CD4-positive, alpha-beta memory T cell (primary cell): ENCODE results near the gene NID1. TPM values are rescaled to one million over a fixed set of nuclear protein-coding genes. Genes with fewer than 3 reads are reported as not detected.

Experiments used
- CTCF ChIA-PET: fragments of 350-600 bp; sonication (Branson Sonifier 250); formaldehyde crosslinking; loops from one replicate; lab custom pipeline; 2021; ENCODE audit warnings: inconsistent platforms; ENCODE audit not compliant: partially characterized antibody; lab: Charles Lee
- POLR2A ChIA-PET: fragments of 350-600 bp; sonication (Branson Sonifier 250); formaldehyde crosslinking; loops from one replicate; lab custom pipeline; 2021; ENCODE audit not compliant: partially characterized antibody; lab: Charles Lee
- DNase-seq, 5 donors: peaks; one replicate each; pipeline versions ENCODE4 v3.0.0 to v3.0.0-alpha.2; 2020 to 2022; ENCODE audit warnings: mixed read lengths in 1 of 5
- H3K27ac ChIP-seq: one replicate; pipeline ENCODE4 v1.7.0; 2013; ENCODE audit warnings: low read depth, low read length
- H3K27me3 ChIP-seq: 2 replicates; pipeline ENCODE4 v1.7.0; 2013; ENCODE audit warnings: mild to moderate bottlenecking, low read length, moderate library complexity; ENCODE audit not compliant: insufficient read depth
- H3K36me3 ChIP-seq: 2 replicates; pipeline ENCODE4 v1.7.0; 2013; ENCODE audit warnings: mild to moderate bottlenecking, low read length, moderate library complexity; ENCODE audit not compliant: insufficient read depth
- H3K4me1 ChIP-seq: 2 replicates; pipeline ENCODE4 v1.7.0; 2013; ENCODE audit warnings: mild to moderate bottlenecking, low read length, moderate library complexity; ENCODE audit not compliant: insufficient read depth
- H3K4me3 ChIP-seq, 2 donors: one replicate each; pipeline ENCODE4 v1.7.0; 2013; ENCODE audit warnings: low read length in 2 of 2, mild to moderate bottlenecking in 1 of 2
- H3K9me3 ChIP-seq, 2 donors: one replicate each; pipeline ENCODE4 v1.7.0; 2013; ENCODE audit warnings: low read length in 2 of 2, control low read depth in 1 of 2; ENCODE audit not compliant: control insufficient read depth in 1 of 2
- H3K27ac Mint-ChIP-seq, 7 donors: one replicate each; pipeline ENCODE4 v1.8.0; 2020 to 2021; ENCODE audit warnings: mixed read lengths in 7 of 7, mild to moderate bottlenecking in 6 of 7, inconsistent platforms in 3 of 7, moderate library complexity in 3 of 7
- H3K27me3 Mint-ChIP-seq, 2 donors: one replicate each; pipeline ENCODE4 v1.8.0; 2020 to 2021; ENCODE audit warnings: mixed read lengths in 2 of 2
- H3K36me3 Mint-ChIP-seq, 2 donors: one replicate each; pipeline ENCODE4 v1.8.0; 2020 to 2021; ENCODE audit warnings: mixed read lengths in 2 of 2, inconsistent platforms in 1 of 2, mild to moderate bottlenecking in 1 of 2
- H3K4me1 Mint-ChIP-seq, 4 donors: one replicate each; pipeline ENCODE4 v1.8.0; 2020 to 2021; ENCODE audit warnings: mixed read lengths in 4 of 4, mild to moderate bottlenecking in 1 of 4
- H3K4me3 Mint-ChIP-seq, 8 donors: one replicate each; pipeline ENCODE4 v1.8.0; 2020 to 2021; ENCODE audit warnings: mixed read lengths in 8 of 8, mild to moderate bottlenecking in 7 of 8, moderate library complexity in 6 of 8, inconsistent platforms in 3 of 8
- H3K9me3 Mint-ChIP-seq, 8 donors: one replicate each; pipeline ENCODE4 v1.8.0; 2020 to 2021; ENCODE audit warnings: mixed read lengths in 8 of 8, mild to moderate bottlenecking in 5 of 8, inconsistent platforms in 3 of 8, moderate library complexity in 1 of 8
- intact Hi-C: fragments of 100-400 bp; cut with micrococcal nuclease; formaldehyde crosslinking; loops from one replicate; pipeline ENCODE4 v1.15.1; 2023
- polyA plus RNA-seq, 2 donors: library from polyadenylated mRNA; unstranded; fragments of 300-500 nt; fragmentation: Illumina TruSeq; gene quantifications; one replicate each; pipeline ENCODE4 v1.2.3, GENCODE V29; 2021
- total RNA-seq, 2 experiments: library from RNA; stranded (reverse); gene quantifications; one replicate each; pipeline ENCODE4 v1.2.3, GENCODE V29; 2021

NID1 gene
- total and polyA plus RNA-seq, 4 experiments from 2014 or later, result 0.08 to 0.17 TPM; not detected in 2

- H3K4me1 ChIP-seq, result no peaks in the 10 kb centered on the region
- intact Hi-C loops, result no loop called here
- Mint-ChIP-seq H3K27me3 (peaks cover 1 to 3% of the 10 kb centered on the region in 2 donors), H3K9me3 (no peaks in the 10 kb centered on the region), H3K4me3 (no peak overlapping the region), H3K27ac (peak overlapping the region in 1 of 7 donors; percentile 3), H3K4me1 (no peaks in the 10 kb centered on the region), H3K36me3 (no peaks in the 10 kb centered on the region)
- DNase-seq, result no peak
- ChIA-PET POLR2A (no interaction called here), CTCF (interaction anchor here (3.4 kb wide), 1 partner anchor 45 kb away, joined by 9 read pairs; no protein-coding TSS in a partner anchor)
- H3K4me3 ChIP-seq, result no peak overlapping the region
- H3K36me3 ChIP-seq, result no peaks in the 10 kb centered on the region
- no peaks in the 10 kb centered on the region for H3K9me3 ChIP-seq
- no peak overlapping the region for H3K27ac ChIP-seq
- H3K27me3 ChIP-seq, result no peaks in the 10 kb centered on the region
These were observed 48.0 kb downstream of the NID1 start for GRCh38 chr1:236016782-236017400.

GRCh38 chr1:236016083-236016482 is 48.8 kb downstream of the NID1 start:
- Histone ChIP-seq H3K27ac (no peak overlapping the region), H3K27me3 (no peaks in the 10 kb centered on the region), H3K4me3 (no peak overlapping the region), H3K36me3 (no peaks in the 10 kb centered on the region), H3K9me3 (no peaks in the 10 kb centered on the region), H3K4me1 (no peaks in the 10 kb centered on the region)
- Mint-ChIP-seq H3K36me3 (no peaks in the 10 kb centered on the region), H3K27me3 (peaks cover 1 to 3% of the 10 kb centered on the region in 2 donors), H3K9me3 (no peaks in the 10 kb centered on the region), H3K4me1 (no peaks in the 10 kb centered on the region), H3K27ac (peak overlapping the region in 1 of 7 donors; percentile 43), H3K4me3 (no peak overlapping the region)
- intact Hi-C loops, result no loop called here
- DNase-seq, result no peak
- ChIA-PET CTCF (interaction anchor here (0.7 kb wide), 1 partner anchor 95 kb away, joined by 4 read pairs; no protein-coding TSS in a partner anchor), POLR2A (no interaction called here)

GRCh38 chr1:236015539-236015938 is 49.4 kb downstream of the NID1 start:
- ChIA-PET POLR2A (no interaction called here), CTCF (no interaction called here)
- H3K36me3 Mint-ChIP-seq, result no peaks in the 10 kb centered on the region
- Histone ChIP-seq H3K36me3 (no peaks in the 10 kb centered on the region), H3K4me3 (no peak overlapping the region), H3K9me3 (no peaks in the 10 kb centered on the region), H3K4me1 (no peaks in the 10 kb centered on the region), H3K27ac (no peak overlapping the region), H3K27me3 (no peaks in the 10 kb centered on the region)
- H3K9me3 Mint-ChIP-seq, result no peaks in the 10 kb centered on the region
- intact Hi-C loops, result no loop called here
- peaks cover 1 to 3% of the 10 kb centered on the region in 2 donors for H3K27me3 Mint-ChIP-seq
- DNase-seq, result no peak
- H3K27ac Mint-ChIP-seq, result no peak overlapping the region
- H3K4me3 Mint-ChIP-seq, result no peak overlapping the region
- no peaks in the 10 kb centered on the region for H3K4me1 Mint-ChIP-seq

- intact Hi-C loops, result no loop called here
- ChIA-PET CTCF (interaction anchor here (0.6 to 1.5 kb wide), 2 partner anchors 41 to 43 kb away, joined by 5 read pairs; no protein-coding TSS in a partner anchor), POLR2A (no interaction called here)
- Mint-ChIP-seq H3K36me3 (no peaks in the 10 kb centered on the region), H3K9me3 (no peaks in the 10 kb centered on the region), H3K27me3 (peaks cover 0 to 1% of the 10 kb centered on the region in 2 donors), H3K4me3 (no peak overlapping the region), H3K27ac (no peak overlapping the region), H3K4me1 (no peaks in the 10 kb centered on the region)
- no peak overlapping the region for H3K4me3 ChIP-seq
- DNase-seq, result no peak
- no peak overlapping the region for H3K27ac ChIP-seq
- H3K27me3 ChIP-seq, result no peaks in the 10 kb centered on the region
- no peaks in the 10 kb centered on the region for H3K4me1 ChIP-seq
- no peaks in the 10 kb centered on the region for H3K9me3 ChIP-seq
- no peaks in the 10 kb centered on the region for H3K36me3 ChIP-seq
These were observed 51.6 kb downstream of the NID1 start for GRCh38 chr1:236013330-236013729.

- Mint-ChIP-seq H3K4me3 (no peak overlapping the region), H3K27ac (peak overlapping the region in 1 of 7 donors; percentile 10), H3K9me3 (no peaks in the 10 kb centered on the region), H3K36me3 (no peaks in the 10 kb centered on the region), H3K27me3 (peaks cover 0 to 1% of the 10 kb centered on the region in 2 donors), H3K4me1 (no peaks in the 10 kb centered on the region)
- intact Hi-C loops, result no loop called here
- H3K9me3 ChIP-seq, result no peaks in the 10 kb centered on the region
- DNase-seq, result no peak
- POLR2A ChIA-PET, result no interaction called here
- no peak overlapping the region for H3K4me3 ChIP-seq
- H3K4me1 ChIP-seq, result no peaks in the 10 kb centered on the region
- no peaks in the 10 kb centered on the region for H3K36me3 ChIP-seq
- no peak overlapping the region for H3K27ac ChIP-seq
- CTCF ChIA-PET, result no interaction called here
- H3K27me3 ChIP-seq, result no peaks in the 10 kb centered on the region
These were observed 53.2 kb downstream of the NID1 start for GRCh38 chr1:236011641-236012040.

GRCh38 chr1:236010443-236010842 is 54.4 kb downstream of the NID1 start:
- intact Hi-C loops, result no loop called here
- Mint-ChIP-seq H3K36me3 (no peaks in the 10 kb centered on the region), H3K9me3 (no peaks in the 10 kb centered on the region), H3K27ac (no peak overlapping the region), H3K4me3 (no peak overlapping the region), H3K4me1 (no peaks in the 10 kb centered on the region), H3K27me3 (peaks cover 0 to 1% of the 10 kb centered on the region in 2 donors)
- H3K27ac ChIP-seq, result no peak overlapping the region
- no peaks in the 10 kb centered on the region for H3K36me3 ChIP-seq
- H3K27me3 ChIP-seq, result no peaks in the 10 kb centered on the region
- H3K9me3 ChIP-seq, result no peaks in the 10 kb centered on the region
- DNase-seq, result no peak
- no peaks in the 10 kb centered on the region for H3K4me1 ChIP-seq
- no peak overlapping the region for H3K4me3 ChIP-seq
- ChIA-PET CTCF (interaction anchor here (0.6 kb wide), 1 partner anchor 12 kb away, joined by 3 read pairs; no protein-coding TSS in a partner anchor), POLR2A (interaction anchor here (1.0 kb wide), 1 partner anchor 134 kb away, joined by 3 read pairs; no protein-coding TSS in a partner anchor)

- Histone ChIP-seq H3K27me3 (no peaks in the 10 kb centered on the region), H3K9me3 (no peaks in the 10 kb centered on the region), H3K36me3 (no peaks in the 10 kb centered on the region), H3K4me3 (no peak overlapping the region), H3K4me1 (no peaks in the 10 kb centered on the region), H3K27ac (no peak overlapping the region)
- no peaks in the 10 kb centered on the region for H3K4me1 Mint-ChIP-seq
- no peak overlapping the region for H3K4me3 Mint-ChIP-seq
- no peaks in the 10 kb centered on the region for H3K36me3 Mint-ChIP-seq
- POLR2A ChIA-PET, result no interaction called here
- no peaks in the 10 kb centered on the region for H3K9me3 Mint-ChIP-seq
- H3K27me3 Mint-ChIP-seq, result peaks cover 0 to 1% of the 10 kb centered on the region in 2 donors
- H3K27ac Mint-ChIP-seq, result no peak overlapping the region
- no peak for DNase-seq
- intact Hi-C loops, result no loop called here
- CTCF ChIA-PET, result interaction anchor here (1.5 kb wide), 1 partner anchor 38 kb away, joined by 5 read pairs; no protein-coding TSS in a partner anchor
These were observed 55.0 kb downstream of the NID1 start for GRCh38 chr1:236009857-236010256.
